K562 (cell line): ENCODE data around the gene PTX3. TPM values are rescaled to one million over a fixed set of nuclear protein-coding genes. Genes with fewer than 3 reads are reported as not detected.

ENCODE experiments used
- CHD7 ChIP-seq: fragments of 200-600 bp; sonication (generic); IDR thresholded peaks from one replicate; pipeline ENCODE4 v1.6.1; 2012; ENCODE audit warnings: mild to moderate bottlenecking, low read depth, low read length, inconsistent platforms
- PCBP1 ChIP-seq: fragments of 200-400 bp; formaldehyde crosslinking; IDR thresholded peaks from 2 replicates; pipeline ENCODE4 v1.6.1; 2018; ENCODE audit warnings: mild to moderate bottlenecking, low read depth, low read length; ENCODE audit not compliant: poor library complexity, severe bottlenecking
- TSC22D4 ChIP-seq: fragments of 450-650 bp; IDR thresholded peaks from 2 replicates; pipeline ENCODE4 v1.6.1; 2016; ENCODE audit warnings: missing genetic modification characterization, missing biosample characterization, control low read depth
- XRCC4 ChIP-seq: IDR thresholded peaks from one replicate; pipeline ENCODE4 v1.6.1; 2011; ENCODE audit not compliant: insufficient read depth, insufficient read length; ENCODE audit errors: extremely low read depth
- ZMIZ1 ChIP-seq, 2 experiments: fragments of 150-350 bp in 1 of 2; IDR thresholded peaks; 2 replicates each; pipeline ENCODE4 v1.6.1; 2012 to 2016; ENCODE audit warnings: low read depth in 2 of 2, low read length in 2 of 2, mild to moderate bottlenecking in 1 of 2, moderate library complexity in 1 of 2
- ZNF224 ChIP-seq: sonication (generic); formaldehyde crosslinking; IDR thresholded peaks from 2 replicates; pipeline ENCODE4 v1.8.0; 2022; ENCODE audit warnings: mild to moderate bottlenecking, missing genetic modification reagents
- ZNF592 ChIP-seq: fragments of 450-650 bp; IDR thresholded peaks from 2 replicates; pipeline ENCODE4 v1.6.1; 2017; ENCODE audit warnings: antibody characterized with exemption, mild to moderate bottlenecking
- polyA plus RNA-seq, 8 experiments: library from polyadenylated mRNA; depleted of rRNA in 4 of 8; stranded (reverse) in 5 of 8; unstranded in 3 of 8; fragments of >200 nt; fragmentation: Nextera tagmentation in 2 of 8; fragmentation: Illumina TruSeq in 1 of 8; extraction: Ambion mirVana in 2 of 8; extraction: Trizol in 1 of 8; gene quantifications; 2 replicates each; pipeline versions ENCODE4 v1.2.1 to v1.2.3, GENCODE V29; 2011 to 2014; ENCODE audit warnings: inconsistent platforms in 1 of 8, missing spikeins in 1 of 8
- total RNA-seq, 7 experiments: library from RNA; depleted of rRNA in 6 of 7; stranded (reverse); fragments of >200 nt in 6 of 7; fragmentation: Illumina TruSeq in 2 of 7; extraction: Trizol in 2 of 7; gene quantifications; 2 replicates each; pipeline versions ENCODE4 v1.2.1 to v1.2.3, GENCODE V29; 2011 to 2021; ENCODE audit warnings: low replicate concordance in 1 of 7

Gene PTX3
- total and polyA plus RNA-seq, 9 of the 15 experiments (the other 6 are each of a cell fraction or from before 2014, with no cell fraction given): 0.04 to 0.33 (median 0.15) TPM; not detected in 2

- no peak for TF ChIP-seq ZNF592
- TF ChIP-seq XRCC4: no peak
- no peak for TF ChIP-seq ZMIZ1 (IDR thresholded peaks at IDR 0.05; ENCODE audit: low read depth in 2 of 2, low read length in 2 of 2)
- TF ChIP-seq PCBP1: no peak
- no peak for TF ChIP-seq TSC22D4 (tag)
- no peak for TF ChIP-seq ZNF224 (CRISPR knock-in tag)
- TF ChIP-seq CHD7: no peak
Measured at GRCh38 chr3:157423337-157423736, 13.3 kb upstream of the PTX3 start (continued).
